Ovary (tissue), 3 donors: ENCODE data around the gene ZNF800.

ENCODE experiments used
- CTCF ChIP-seq, 3 donors: fragments of 450-650 bp in 2 of 3; fragments of 200-600 bp in 1 of 3; IDR thresholded peaks; one replicate each; pipeline versions ENCODE4 v1.5.1 to v1.8.0; 2016 to 2022; ENCODE audit warnings: antibody characterized with exemption in 3 of 3, mild to moderate bottlenecking in 1 of 3
- EP300 ChIP-seq: sonication (generic); formaldehyde crosslinking; IDR thresholded peaks from one replicate; pipeline ENCODE4 v1.6.1; 2017; ENCODE audit warnings: antibody characterized with exemption
- POLR2A ChIP-seq: fragments of 450-650 bp; IDR thresholded peaks from one replicate; pipeline ENCODE4 v1.6.1; 2017; ENCODE audit warnings: antibody characterized with exemption, mild to moderate bottlenecking, moderate library complexity
- donor health status: DM: no; HTN: no; CAD: no.

DNA sequence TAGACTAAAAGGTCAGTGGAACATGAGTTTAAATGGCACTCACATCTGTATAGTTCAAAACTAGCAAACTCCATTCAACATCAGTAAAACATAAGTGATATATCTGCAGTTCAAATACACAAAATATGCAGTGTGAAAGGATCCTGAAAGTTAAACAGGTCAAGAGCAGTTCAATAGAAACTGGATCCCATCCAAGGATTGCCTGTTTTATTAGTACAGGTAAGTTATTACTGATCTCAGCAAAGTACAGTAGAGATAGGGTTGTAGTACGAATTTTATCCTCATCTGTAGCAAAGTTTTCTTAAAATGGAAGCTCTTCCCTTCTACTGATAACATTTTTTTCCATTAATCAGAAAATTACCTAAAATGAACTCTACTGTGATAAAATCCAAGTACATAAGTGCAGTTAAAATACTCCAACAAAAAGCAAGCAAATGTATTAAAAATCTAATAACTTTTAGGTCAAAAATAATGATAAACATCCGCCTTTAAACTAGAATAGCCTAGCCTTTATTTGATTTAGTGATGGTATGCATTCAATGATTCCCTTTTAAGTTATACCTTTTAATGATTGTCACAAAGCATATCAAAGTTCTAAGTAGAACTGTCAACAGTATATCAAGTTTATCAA is 2.2 kb downstream of the ZNF800 start:
- TF ChIP-seq CTCF (IDR thresholded peaks at IDR 0.05) (no peak), EP300 (no peak), POLR2A (no peak)
